Measurements from ENCODE around the gene ROR2.

The ROR2 gene

DNA sequence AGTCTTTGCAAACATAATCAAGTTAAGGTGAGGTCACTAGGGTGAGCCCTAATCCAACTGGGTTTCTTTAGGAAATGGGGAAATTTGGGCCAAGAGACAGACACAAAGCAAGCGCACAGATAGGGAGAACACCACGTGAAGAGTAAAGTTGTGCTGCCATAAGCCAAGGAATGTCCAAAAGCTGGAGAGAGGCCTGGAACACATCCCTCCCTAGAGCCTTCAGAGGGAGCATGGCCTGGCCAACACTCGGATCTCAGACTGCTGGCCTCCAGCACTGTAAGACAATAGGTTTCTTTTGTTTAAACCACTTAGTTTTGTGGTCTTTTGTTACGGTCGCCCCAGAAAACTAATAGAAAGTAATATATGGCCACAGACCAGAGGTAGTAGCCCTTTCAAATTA lies 8.1 kb upstream of the ROR2 start:
- no peak overlapping the region for H3K4me3 Mint-ChIP-seq
- H3K27me3 Mint-ChIP-seq: peaks cover 21% of the 10 kb centered on the region

DNA sequence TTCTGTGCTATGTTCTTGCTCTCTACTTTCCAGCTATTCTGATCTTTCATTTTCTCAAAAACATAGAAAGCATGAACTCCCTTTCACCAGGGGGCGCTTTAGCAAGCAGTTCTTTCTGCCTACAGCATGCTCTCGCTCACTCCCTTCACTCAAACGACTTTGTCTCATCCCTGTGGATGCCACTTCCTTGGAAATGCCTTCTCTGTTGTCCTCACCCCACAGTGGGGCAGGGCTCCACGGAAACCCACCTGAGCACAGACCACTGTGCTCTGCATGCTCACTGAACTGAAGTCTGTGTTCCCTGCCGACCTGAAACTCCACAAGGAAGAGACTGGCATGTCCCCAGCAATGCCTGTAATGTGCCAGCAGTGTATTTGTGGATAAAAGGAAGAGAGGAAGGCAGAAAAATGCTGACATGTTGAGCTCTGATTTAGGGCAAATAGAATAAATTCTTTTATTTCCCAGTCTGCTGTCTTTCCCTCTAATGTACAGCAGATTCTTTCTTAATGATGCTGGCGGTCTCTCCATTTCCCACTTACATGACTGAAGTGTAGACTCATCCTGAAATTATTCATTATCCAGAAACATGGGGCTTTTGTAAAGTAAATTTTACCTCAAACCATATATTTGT lies 4.9 kb upstream of the ROR2 start:
- H3K4me3 Mint-ChIP-seq: no peak overlapping the region
- H3K4me1 Mint-ChIP-seq: peaks cover 6% of the 10 kb centered on the region
- H3K27me3 Mint-ChIP-seq: peaks cover 52% of the 10 kb centered on the region
- ATAC-seq (no peak), DNase-seq (no peak)
- H3K27ac Mint-ChIP-seq: peak overlapping the region in 1 of 2 donors; percentile 30
- H3K9me3 Mint-ChIP-seq: peaks cover 1 to 6% of the 10 kb centered on the region in 2 donors

More for the DNA sequence above, 8.1 kb upstream of the ROR2 start:
- ATAC-seq (no peak), DNase-seq (no peak)
- H3K9me3 Mint-ChIP-seq: peaks cover 10 to 12% of the 10 kb centered on the region in 2 donors
- H3K4me1 Mint-ChIP-seq: no peaks in the 10 kb centered on the region
- H3K27ac Mint-ChIP-seq: no peak overlapping the region

DNA sequence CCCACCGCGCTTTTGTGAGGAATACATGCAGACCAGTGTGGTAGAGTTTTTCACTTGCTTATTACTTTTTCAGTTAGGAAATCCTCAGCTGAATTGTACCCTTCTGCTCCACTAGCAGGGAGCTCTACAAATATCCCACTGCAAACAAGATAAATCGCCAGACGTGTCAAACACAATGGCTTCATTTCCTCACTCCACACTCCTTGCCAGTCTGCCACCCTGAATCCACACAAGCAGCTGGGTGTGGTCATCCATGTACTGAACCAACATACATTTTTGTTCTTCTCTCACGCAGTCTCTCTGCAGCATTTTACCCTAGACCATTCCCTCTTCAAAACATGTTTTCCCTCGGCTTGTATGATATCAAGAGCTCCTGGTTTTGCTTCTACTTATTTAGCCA lies 3.7 kb upstream of the ROR2 start:
- no peak overlapping the region for H3K27ac Mint-ChIP-seq
- H3K27me3 Mint-ChIP-seq: peaks cover 60% of the 10 kb centered on the region
- DNase-seq: no peak
- H3K9me3 Mint-ChIP-seq: no peaks in the 10 kb centered on the region
- peaks cover 10% of the 10 kb centered on the region for H3K4me1 Mint-ChIP-seq
- H3K4me3 Mint-ChIP-seq: no peak overlapping the region
- ATAC-seq: no peak

- Mint-ChIP-seq H3K27ac (no peak overlapping the region), H3K4me3 (no peak overlapping the region), H3K4me1 (peaks cover 13% of the 10 kb centered on the region), H3K9me3 (no peaks in the 10 kb centered on the region), H3K27me3 (peaks cover 77% of the 10 kb centered on the region)
- ATAC-seq (no peak), DNase-seq (no peak)
These were observed 2.0 kb upstream of the ROR2 start for GRCh38 chr9:91951944-91952520.

DNA sequence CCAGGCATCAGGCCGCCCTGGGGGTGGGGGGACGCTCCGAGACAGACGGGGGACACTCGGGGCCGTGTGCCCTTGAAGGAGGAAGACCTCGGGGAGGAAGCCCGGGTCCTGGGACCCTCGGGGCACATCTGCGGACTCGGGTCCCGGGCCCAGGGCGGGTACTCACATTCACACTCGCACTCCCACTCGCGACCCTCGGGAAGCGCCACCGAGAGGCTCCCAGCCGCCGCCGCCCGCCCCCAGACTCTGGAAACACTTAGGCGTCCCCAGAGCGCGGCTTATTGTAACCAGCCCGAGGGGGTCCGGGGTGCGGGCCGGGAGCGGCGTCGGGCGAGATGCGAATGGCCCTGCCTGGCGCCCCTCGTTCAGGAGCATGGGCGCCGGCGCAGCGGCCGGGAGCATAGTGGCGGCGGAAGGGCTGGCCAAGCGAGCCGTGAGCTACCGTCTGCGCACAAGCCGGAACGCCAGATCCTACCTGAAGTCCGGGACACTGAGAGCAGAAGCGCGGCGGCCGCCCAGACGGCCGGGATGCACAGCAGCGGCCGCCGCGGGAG lies 559 bp downstream of the ROR2 start:
- Mint-ChIP-seq H3K27me3 (peaks cover 93% of the 10 kb centered on the region), H3K9me3 (no peaks in the 10 kb centered on the region), H3K27ac (no peak overlapping the region), H3K4me3 (peak overlapping the region in 1 of 2 donors; percentile 53), H3K4me1 (peaks cover 13% of the 10 kb centered on the region)
- DNase-seq: no peak
- ATAC-seq: peak; percentile 19

DNA sequence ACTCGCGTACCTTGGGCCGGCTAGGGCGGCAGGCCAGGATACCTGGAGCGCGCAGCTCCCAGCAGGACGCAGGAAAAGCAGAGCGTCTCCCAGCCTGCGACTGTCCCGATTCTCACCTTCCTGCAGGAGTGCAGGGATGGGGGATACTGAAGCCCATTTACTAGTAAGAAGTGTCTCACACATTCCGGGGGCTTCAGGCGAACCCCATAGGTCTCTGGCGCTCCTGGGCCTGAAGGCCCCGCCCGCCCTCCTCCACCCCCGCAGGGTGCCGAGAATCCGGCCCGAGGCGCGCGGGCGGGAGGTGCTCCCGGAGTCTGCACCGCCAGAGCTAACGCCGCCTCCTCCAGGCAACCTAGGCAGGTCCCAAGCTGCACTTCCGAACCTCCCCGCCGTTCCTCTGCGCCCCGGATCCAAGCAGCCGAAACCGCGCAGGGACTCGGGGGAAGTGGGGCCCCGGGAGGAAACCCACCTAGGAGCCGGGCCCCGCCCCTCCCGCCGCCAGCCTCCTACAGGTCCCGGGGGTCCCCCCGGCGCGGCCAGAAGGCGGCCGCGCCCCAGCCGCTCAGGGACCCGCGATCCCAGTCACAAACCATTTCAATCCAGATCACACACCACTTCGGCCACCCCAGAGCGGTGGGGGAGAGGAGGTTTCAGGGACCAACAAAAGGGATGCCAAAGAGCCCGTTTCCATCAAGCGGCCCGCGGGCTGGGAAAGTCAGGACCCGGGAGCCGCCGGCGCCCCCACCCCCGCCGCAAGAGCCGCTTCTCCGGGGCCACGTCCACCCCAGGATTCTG lies 1.2 kb downstream of the ROR2 start:
- H3K4me1 Mint-ChIP-seq: peaks cover 13% of the 10 kb centered on the region
- no peaks in the 10 kb centered on the region for H3K9me3 Mint-ChIP-seq
- peaks cover 92% of the 10 kb centered on the region for H3K27me3 Mint-ChIP-seq
- ATAC-seq (peak; percentile 63), DNase-seq (peak; percentile 28 to 32)
- H3K27ac Mint-ChIP-seq: no peak overlapping the region
- H3K4me3 Mint-ChIP-seq: peak overlapping the region; percentile 19 to 53

GRCh38 chr9:91948101-91948596 lies 1.9 kb downstream of the ROR2 start:
- Mint-ChIP-seq H3K27ac (no peak overlapping the region), H3K4me1 (peaks cover 13% of the 10 kb centered on the region), H3K27me3 (peaks cover 86% of the 10 kb centered on the region), H3K4me3 (no peak overlapping the region), H3K9me3 (peaks cover 0 to 4% of the 10 kb centered on the region in 2 donors)
- DNase-seq (no peak), ATAC-seq (no peak)

- H3K4me1 Mint-ChIP-seq: peaks cover 13% of the 10 kb centered on the region
- peaks cover 73% of the 10 kb centered on the region for H3K27me3 Mint-ChIP-seq
- no peak overlapping the region for H3K4me3 Mint-ChIP-seq
- DNase-seq (no peak), ATAC-seq (no peak)
- H3K9me3 Mint-ChIP-seq: peaks cover 0 to 4% of the 10 kb centered on the region in 2 donors
- H3K27ac Mint-ChIP-seq: no peak overlapping the region
These were observed 3.2 kb downstream of the ROR2 start for GRCh38 chr9:91946653-91947488.

DNA sequence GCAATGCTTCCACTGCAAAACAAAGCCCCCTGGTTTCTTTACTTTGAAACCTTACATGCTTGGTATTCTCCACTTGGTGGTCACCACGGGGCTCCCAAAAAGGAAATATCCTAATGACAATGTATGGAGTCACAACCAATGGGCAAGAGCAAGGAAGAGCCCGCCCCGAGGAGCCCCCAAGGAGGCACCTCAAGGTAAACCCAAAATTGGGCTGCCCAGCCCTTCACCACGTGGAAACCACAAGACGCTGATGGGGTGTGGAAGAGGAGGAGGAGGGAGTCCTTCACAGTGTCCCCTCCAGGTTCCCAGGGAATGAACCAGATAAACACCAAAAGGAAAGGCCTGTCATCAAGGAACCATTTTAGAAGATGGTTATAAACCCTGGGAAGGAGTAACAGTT lies 3.8 kb downstream of the ROR2 start:
- H3K4me1 Mint-ChIP-seq: peaks cover 13% of the 10 kb centered on the region
- no peak overlapping the region for H3K4me3 Mint-ChIP-seq
- no peak overlapping the region for H3K27ac Mint-ChIP-seq
- DNase-seq (no peak), ATAC-seq (no peak)
- peaks cover 0 to 4% of the 10 kb centered on the region in 2 donors for H3K9me3 Mint-ChIP-seq
- H3K27me3 Mint-ChIP-seq: peaks cover 67% of the 10 kb centered on the region

GRCh38 chr9:91945277-91946085 lies 4.5 kb downstream of the ROR2 start:
- DNase-seq (no peak), ATAC-seq (no peak)
- peaks cover 11% of the 10 kb centered on the region for H3K4me1 Mint-ChIP-seq
- peaks cover 0 to 4% of the 10 kb centered on the region in 2 donors for H3K9me3 Mint-ChIP-seq
- H3K27me3 Mint-ChIP-seq: peaks cover 60% of the 10 kb centered on the region
- H3K27ac Mint-ChIP-seq: no peak overlapping the region
- no peak overlapping the region for H3K4me3 Mint-ChIP-seq

- ATAC-seq: no peak
- Mint-ChIP-seq H3K4me1 (peaks cover 8% of the 10 kb centered on the region), H3K4me3 (no peak overlapping the region), H3K27me3 (peaks cover 55% of the 10 kb centered on the region), H3K9me3 (peaks cover 0 to 4% of the 10 kb centered on the region in 2 donors), H3K27ac (no peak overlapping the region)
- no peak for DNase-seq
These were observed 5.3 kb downstream of the ROR2 start for GRCh38 chr9:91944711-91945110.

- ATAC-seq: no peak
- H3K4me3 Mint-ChIP-seq: no peak overlapping the region
- H3K9me3 Mint-ChIP-seq: peaks cover 0 to 4% of the 10 kb centered on the region in 2 donors
- H3K4me1 Mint-ChIP-seq: peaks cover 4% of the 10 kb centered on the region
- no peak overlapping the region for H3K27ac Mint-ChIP-seq
- no peak for DNase-seq
- H3K27me3 Mint-ChIP-seq: peaks cover 48% of the 10 kb centered on the region
These were observed 6.3 kb downstream of the ROR2 start for GRCh38 chr9:91943478-91944470.

DNA sequence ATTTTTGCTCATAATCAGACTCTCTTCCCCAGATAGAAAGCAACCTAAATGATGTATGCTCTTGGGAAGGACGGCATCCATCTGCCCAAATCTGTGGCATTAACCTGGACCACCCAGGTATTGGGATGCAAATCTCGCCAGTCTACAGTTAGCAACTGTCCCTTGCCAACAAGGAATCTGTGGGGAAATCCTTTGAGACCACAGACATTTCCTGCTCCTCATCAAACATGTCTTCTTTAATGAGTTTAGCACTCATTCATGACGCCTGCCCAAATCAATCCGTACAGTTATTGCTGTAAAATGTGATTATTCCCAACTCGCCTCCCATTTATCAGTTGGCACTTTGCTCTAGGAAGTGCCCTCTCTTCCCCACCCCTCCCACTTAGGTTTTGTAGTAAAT lies 7.8 kb downstream of the ROR2 start:
- no peak for ATAC-seq
- Mint-ChIP-seq H3K27ac (no peak overlapping the region), H3K9me3 (peaks cover 0 to 4% of the 10 kb centered on the region in 2 donors), H3K4me3 (no peak overlapping the region), H3K27me3 (peaks cover 32% of the 10 kb centered on the region), H3K4me1 (no peaks in the 10 kb centered on the region)
- DNase-seq: no peak

Measured in stimulated activated naive CD8-positive, alpha-beta T cell treated with anti-CD3 and anti-CD28 coated beads, Interleukin-15, amount 100 ng/mL, for 72 hours (primary cell).